HepG2 (cell line): ENCODE measurements around the gene SELENOM. TPM values are rescaled to one million over a fixed set of nuclear protein-coding genes. Genes with fewer than 3 reads are reported as not detected.

ENCODE experiments used
- ATF2 ChIP-seq: sonication (generic); formaldehyde crosslinking; IDR thresholded peaks from 2 replicates; pipeline ENCODE4 v1.4.0; 2020; ENCODE audit warnings: missing genetic modification reagents
- CENPX ChIP-seq: sonication (generic); formaldehyde crosslinking; IDR thresholded peaks from 2 replicates; pipeline ENCODE4 v1.9.0; 2021; ENCODE audit warnings: mild to moderate bottlenecking, missing genetic modification reagents, moderate library complexity
- FOXO1 ChIP-seq: sonication (generic); formaldehyde crosslinking; IDR thresholded peaks from 2 replicates; pipeline ENCODE4 v1.4.0; 2020; ENCODE audit warnings: missing genetic modification reagents
- HOXA3 ChIP-seq: sonication (generic); formaldehyde crosslinking; IDR thresholded peaks from 2 replicates; pipeline ENCODE4 v1.5.0; 2020; ENCODE audit warnings: missing genetic modification reagents
- IKZF1 ChIP-seq: fragments of 450-650 bp; IDR thresholded peaks from 2 replicates; pipeline ENCODE4 v1.7.1; 2016
- MLXIP ChIP-seq: sonication (generic); formaldehyde crosslinking; IDR thresholded peaks from 2 replicates; pipeline ENCODE4 v1.9.0; 2021; ENCODE audit warnings: missing genetic modification reagents, borderline replicate concordance
- RBAK ChIP-seq: sonication (generic); formaldehyde crosslinking; IDR thresholded peaks from 2 replicates; pipeline ENCODE4 v1.5.1; 2020; ENCODE audit warnings: mild to moderate bottlenecking, missing genetic modification reagents
- RFXANK ChIP-seq: IDR thresholded peaks from 2 replicates; pipeline ENCODE4 v1.6.1; 2016
- RNF219 ChIP-seq: sonication (generic); formaldehyde crosslinking; IDR thresholded peaks from 2 replicates; pipeline ENCODE4 v1.5.0; 2020; ENCODE audit warnings: mild to moderate bottlenecking, missing genetic modification reagents
- TMF1 ChIP-seq: sonication (generic); formaldehyde crosslinking; IDR thresholded peaks from 2 replicates; pipeline ENCODE4 v1.8.1; 2022; ENCODE audit warnings: low read depth, missing genetic modification reagents
- TRAFD1 ChIP-seq: sonication (generic); formaldehyde crosslinking; IDR thresholded peaks from 2 replicates; pipeline ENCODE4 v1.5.1; 2020; ENCODE audit warnings: missing genetic modification reagents, mild to moderate bottlenecking, borderline replicate concordance
- ZFP91 ChIP-seq: sonication (generic); formaldehyde crosslinking; IDR thresholded peaks from 2 replicates; pipeline ENCODE4 v1.9.0; 2022; ENCODE audit warnings: missing genetic modification reagents, mild to moderate bottlenecking, borderline replicate concordance
- ZFYVE20 ChIP-seq: sonication (generic); formaldehyde crosslinking; IDR thresholded peaks from 2 replicates; pipeline ENCODE4 v1.8.0; 2023; ENCODE audit warnings: low read depth, mild to moderate bottlenecking, moderate library complexity, missing genetic modification reagents, borderline replicate concordance
- ZNF574 ChIP-seq: sonication (generic); formaldehyde crosslinking; IDR thresholded peaks from 2 replicates; pipeline ENCODE4 v1.4.0; 2020; ENCODE audit warnings: missing genetic modification reagents
- ZNF768 ChIP-seq: sonication (generic); formaldehyde crosslinking; IDR thresholded peaks from 2 replicates; pipeline ENCODE4 v1.4.0; 2020; ENCODE audit warnings: missing genetic modification reagents
- polyA plus RNA-seq, 8 experiments: library from polyadenylated mRNA; depleted of rRNA in 3 of 8; stranded (reverse) in 7 of 8; unstranded in 1 of 8; fragments of >200 nt; fragmentation: Illumina TruSeq in 4 of 8; extraction: Trizol in 4 of 8; gene quantifications; 2 replicates each; pipeline versions ENCODE4 v1.2.1 to v1.2.3, GENCODE V29; 2011 to 2016; ENCODE audit warnings: low read depth in 4 of 8, missing spikeins in 1 of 8, mixed read lengths in 1 of 8; ENCODE audit not compliant: insufficient read depth in 1 of 8
- total RNA-seq, 5 experiments: library from RNA; depleted of rRNA; stranded (reverse); fragments of >200 nt; fragmentation: Illumina TruSeq; extraction: Trizol; gene quantifications; 2 replicates each; pipeline ENCODE4 v1.2.3, GENCODE V29; 2016; ENCODE audit warnings: low read depth in 1 of 5

Gene SELENOM
- total and polyA plus RNA-seq, 2 of the 13 experiments (the other 11 are each of a cell fraction or from before 2014, with no cell fraction given), result 4.1 to 4.3 TPM

GRCh38 chr22:31107178-31107893 is at the start of gene SELENOM (continued):
- TF ChIP-seq ZNF574 (CRISPR knock-in tag), result no peak
- peak; percentile 80; the same call in 1 of the 2 replicates for TF ChIP-seq ZFP91 (CRISPR knock-in tag)
- TF ChIP-seq FOXO1, result 0 out of 2 replicates have a peak, but pooled peaks have one; percentile 10
- no peak for TF ChIP-seq IKZF1
- peak; percentile 52 for TF ChIP-seq HOXA3 (CRISPR knock-in tag)
- TF ChIP-seq MLXIP (CRISPR knock-in tag), result no peak
- no peak for TF ChIP-seq CENPX (CRISPR knock-in tag)
- no peak for TF ChIP-seq RFXANK (CRISPR knock-in tag)
- TF ChIP-seq TMF1 (CRISPR knock-in tag), result no peak
- TF ChIP-seq ZNF768 (CRISPR knock-in tag), result peak; percentile 17; the same call in 1 of the 2 replicates
- no peak for TF ChIP-seq TRAFD1 (CRISPR knock-in tag)
- no peak for TF ChIP-seq RBAK (CRISPR knock-in tag)
- no peak for TF ChIP-seq ZFYVE20
- TF ChIP-seq RNF219 (CRISPR knock-in tag), result no peak
- TF ChIP-seq ATF2 (CRISPR knock-in tag), result no peak
